ENCODE measurements around the gene GRB10. TPM values are rescaled to one million over a fixed set of nuclear protein-coding genes. Genes with fewer than 3 reads are reported as not detected.

GRB10 gene
- total and polyA plus RNA-seq, 2 donors (not counting 3 experiments of a cell fraction or from before 2014, with no cell fraction given): 43.7 to 240 TPM

DNA sequence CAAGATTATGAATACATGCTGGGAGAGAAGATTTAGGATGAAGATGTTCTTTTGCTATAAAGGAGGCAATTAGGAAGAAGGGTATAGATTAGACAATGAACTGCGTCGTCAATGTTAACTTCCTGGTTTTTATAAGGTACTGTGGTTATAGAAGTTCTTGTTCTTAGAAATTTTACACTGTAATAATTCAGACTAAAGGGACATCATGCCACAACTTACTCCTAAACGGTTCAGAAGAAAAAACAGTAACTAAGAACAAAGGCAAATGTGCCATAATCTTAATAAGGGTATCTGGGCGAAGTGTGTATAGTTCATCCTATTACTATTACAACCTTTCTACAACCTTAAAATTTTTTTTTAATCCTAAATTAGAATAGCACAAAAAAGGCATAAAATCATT, 186.2 kb downstream of the GRB10 start:
- Histone ChIP-seq H3K4me1 (ENCODE audit: control insufficient read depth, extremely low read depth, insufficient read depth, low read length) (peaks cover 3% of the 10 kb centered on the region), H3K9me3 (replicated peaks; ENCODE audit: control insufficient read depth, insufficient read depth, low read length) (no peaks in the 10 kb centered on the region), H3K27me3 (ENCODE audit: control insufficient read depth in 2 of 2, insufficient read depth in 2 of 2, low read length in 2 of 2) (no peaks in the 10 kb centered on the region), H3K36me3 (ENCODE audit: control insufficient read depth in 2 of 2, extremely low read depth in 1 of 2, insufficient read depth in 2 of 2, low read length in 2 of 2) (peaks cover 22 to 49% of the 10 kb centered on the region in 2 experiments), H3K9ac (replicated peaks; ENCODE audit: extremely low read depth, insufficient read depth, low read length) (no peak overlapping the region), H3K27ac (ENCODE audit: insufficient read depth, low read depth, low read length) (no peak overlapping the region), H2AFZ (ENCODE audit: low read depth, low read length) (no peak overlapping the region), H3K4me2 (ENCODE audit: insufficient read depth, low read length) (no peak overlapping the region), H3K9me1 (replicated peaks; ENCODE audit: control insufficient read depth, extremely low read depth, insufficient read depth, low read length) (no peaks in the 10 kb centered on the region), H3K79me2 (ENCODE audit: control insufficient read depth, insufficient read depth, low read length) (no peaks in the 10 kb centered on the region), H3K4me3 (replicated peaks in 1 of 3; ENCODE audit: insufficient read depth in 1 of 3, low read depth in 1 of 3, low read length in 3 of 3) (no peak overlapping the region), H4K20me1 (replicated peaks; ENCODE audit: control insufficient read depth, extremely low read depth, insufficient read depth, low read length) (no peaks in the 10 kb centered on the region)
- ChIA-PET POLR2A (no interaction called here), CTCF (interaction anchor here (1.1 to 3.0 kb wide), 7 partner anchors 13 to 564 kb away, joined by 3 to 15 read pairs (median 4); no protein-coding TSS in a partner anchor)
- intact Hi-C loops (cut with micrococcal nuclease): loop anchor here (5.0 kb wide), 1 partner anchor 546 kb away; no protein-coding TSS in a partner anchor
- no TSS peak for BruUV-seq (replicated peaks)
- TF ChIP-seq MYC (IDR thresholded peaks at IDR 0.05; ENCODE audit: low read depth, low read length) (no peak), EZH2 (IDR thresholded peaks at IDR 0.05; ENCODE audit: borderline replicate concordance, low read depth, low read length, severe bottlenecking) (no peak), MAX (IDR thresholded peaks at IDR 0.05; ENCODE audit: insufficient read depth, insufficient read length) (no peak), POLR2AphosphoS5 (IDR thresholded peaks at IDR 0.05; ENCODE audit: insufficient read depth, low read depth, low read length) (no peak), FOS (IDR thresholded peaks at IDR 0.05; ENCODE audit: borderline replicate concordance, insufficient read depth, low read length) (no peak), GATA2 (IDR thresholded peaks at IDR 0.05; ENCODE audit: insufficient read depth, insufficient read length, low read depth, low read length) (no peak)
- TF ChIP-seq, protein P1, sequence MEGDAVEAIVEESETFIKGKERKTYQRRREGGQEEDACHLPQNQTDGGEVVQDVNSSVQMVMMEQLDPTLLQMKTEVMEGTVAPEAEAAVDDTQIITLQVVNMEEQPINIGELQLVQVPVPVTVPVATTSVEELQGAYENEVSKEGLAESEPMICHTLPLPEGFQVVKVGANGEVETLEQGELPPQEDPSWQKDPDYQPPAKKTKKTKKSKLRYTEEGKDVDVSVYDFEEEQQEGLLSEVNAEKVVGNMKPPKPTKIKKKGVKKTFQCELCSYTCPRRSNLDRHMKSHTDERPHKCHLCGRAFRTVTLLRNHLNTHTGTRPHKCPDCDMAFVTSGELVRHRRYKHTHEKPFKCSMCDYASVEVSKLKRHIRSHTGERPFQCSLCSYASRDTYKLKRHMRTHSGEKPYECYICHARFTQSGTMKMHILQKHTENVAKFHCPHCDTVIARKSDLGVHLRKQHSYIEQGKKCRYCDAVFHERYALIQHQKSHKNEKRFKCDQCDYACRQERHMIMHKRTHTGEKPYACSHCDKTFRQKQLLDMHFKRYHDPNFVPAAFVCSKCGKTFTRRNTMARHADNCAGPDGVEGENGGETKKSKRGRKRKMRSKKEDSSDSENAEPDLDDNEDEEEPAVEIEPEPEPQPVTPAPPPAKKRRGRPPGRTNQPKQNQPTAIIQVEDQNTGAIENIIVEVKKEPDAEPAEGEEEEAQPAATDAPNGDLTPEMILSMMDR (IDR thresholded peaks at IDR 0.05; ENCODE audit: extremely low read depth in 1 of 2, insufficient read depth in 1 of 2, low read depth in 1 of 2, low read length in 2 of 2): no peak
- dilution Hi-C loops (cut with MboI; ENCODE audit: extremely low pct_ligation_motif_present, low sequenced_read_pairs): no loop called here
- no peak for DNase-seq (ENCODE audit: low read depth, low spot score)
- FAIRE-seq: no peak

All from endothelial cell of umbilical vein (primary cell).